HG03196 (cell line): Measurements from ENCODE around the gene NPY5R.

Source experiments
- ATAC-seq: cut with Tn5 transposase; IDR thresholded peaks from one replicate; pipeline ENCODE4 v1.9.1; 2021; ENCODE audit not compliant: unreplicated experiment

Gene NPY5R

DNA sequence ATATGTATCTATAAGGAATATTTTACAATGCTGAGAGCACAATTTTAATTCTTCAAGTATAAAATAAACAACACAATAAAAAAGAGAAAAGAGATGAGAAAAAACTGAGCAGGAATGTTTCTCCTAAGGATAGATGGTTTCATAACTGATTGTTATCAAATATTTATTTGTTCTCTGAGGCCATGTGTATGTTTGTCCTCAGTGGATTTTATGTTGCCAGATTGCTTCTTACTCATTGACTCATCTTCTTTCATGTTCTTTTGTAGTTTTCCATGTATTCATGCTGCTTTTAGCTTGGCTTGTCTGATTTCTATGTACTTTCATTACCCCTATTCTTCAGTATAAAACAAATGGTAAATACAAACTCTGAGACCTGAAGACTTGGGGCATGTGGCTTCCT is 41.2 kb downstream of the NPY5R start:
- ATAC-seq, result no peak

DNA sequence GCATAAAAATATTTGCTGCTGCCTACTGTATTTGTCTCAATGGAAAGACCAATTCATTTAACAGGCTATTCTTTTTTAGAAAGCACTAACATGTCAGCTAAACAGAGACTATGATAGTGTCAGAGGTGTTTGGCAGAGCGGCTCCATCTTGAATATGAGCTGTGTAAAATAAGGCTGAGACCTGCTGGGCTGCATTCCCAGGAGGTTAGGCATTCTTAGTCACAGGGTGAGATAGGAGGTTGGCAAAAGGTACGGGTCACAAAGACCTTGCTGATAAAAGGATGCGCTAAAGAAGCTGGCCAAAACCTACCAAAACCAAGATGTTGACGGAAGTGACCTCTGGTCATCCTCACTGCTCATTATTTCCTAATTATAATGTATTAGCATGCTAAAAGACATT is 41.8 kb downstream of the NPY5R start:
- no peak for ATAC-seq

DNA sequence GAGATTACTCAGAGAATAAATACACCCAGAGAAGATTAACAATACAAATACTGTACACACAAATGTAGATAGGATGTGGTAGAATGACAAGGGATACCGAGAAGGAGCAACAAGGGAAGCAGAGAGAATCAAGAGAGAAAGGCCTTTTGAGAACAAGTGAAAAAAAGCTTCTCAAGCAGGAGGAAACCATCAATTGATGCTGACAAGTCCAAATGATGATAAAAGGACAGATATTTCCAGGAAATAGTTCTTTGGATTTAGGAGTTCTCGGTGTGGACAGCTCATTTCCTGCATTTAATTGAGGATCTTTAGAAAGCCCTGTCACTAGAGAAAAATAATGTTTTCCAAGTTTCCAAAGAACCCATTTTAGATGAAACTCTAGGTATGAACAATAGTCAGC is 48.1 kb downstream of the NPY5R start:
- no peak for ATAC-seq

DNA sequence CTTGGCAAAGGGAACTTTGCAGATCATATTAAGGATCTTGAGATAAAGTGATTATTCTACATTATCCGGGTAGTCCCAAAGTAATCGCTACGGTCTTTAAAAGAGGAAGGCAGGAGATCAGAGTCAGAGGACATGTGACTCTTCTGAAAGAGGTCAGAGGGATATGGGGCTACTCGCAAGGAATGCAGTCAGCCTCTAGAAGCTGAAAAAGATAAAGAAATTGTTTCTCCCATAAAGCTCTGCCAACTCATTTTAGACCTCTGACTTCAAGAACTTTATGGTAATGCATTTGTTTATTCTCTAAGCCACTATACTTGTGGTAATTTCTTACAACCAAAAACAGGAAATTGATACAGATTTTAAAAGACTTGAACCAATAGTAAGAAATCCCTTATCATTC is 48.6 kb downstream of the NPY5R start:
- ATAC-seq, result no peak

DNA sequence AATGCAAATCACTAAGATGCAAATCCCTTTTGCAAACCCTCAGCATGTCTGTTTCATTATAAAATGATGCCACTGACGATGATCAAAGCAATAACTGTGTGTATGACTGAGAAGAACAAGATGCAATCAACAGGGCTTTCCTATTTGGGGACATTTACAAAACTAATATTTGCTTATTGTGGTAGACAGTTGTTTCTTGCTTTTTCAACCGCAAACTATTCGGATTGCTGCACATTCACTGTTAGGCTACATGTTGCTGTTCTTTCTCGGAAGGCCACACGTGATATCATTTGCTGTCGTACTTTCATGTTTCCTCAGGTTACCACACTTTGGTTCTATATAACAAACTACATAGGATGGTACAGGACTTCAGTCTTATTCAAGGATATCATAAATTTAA is 49.8 kb downstream of the NPY5R start:
- ATAC-seq, result no peak

DNA sequence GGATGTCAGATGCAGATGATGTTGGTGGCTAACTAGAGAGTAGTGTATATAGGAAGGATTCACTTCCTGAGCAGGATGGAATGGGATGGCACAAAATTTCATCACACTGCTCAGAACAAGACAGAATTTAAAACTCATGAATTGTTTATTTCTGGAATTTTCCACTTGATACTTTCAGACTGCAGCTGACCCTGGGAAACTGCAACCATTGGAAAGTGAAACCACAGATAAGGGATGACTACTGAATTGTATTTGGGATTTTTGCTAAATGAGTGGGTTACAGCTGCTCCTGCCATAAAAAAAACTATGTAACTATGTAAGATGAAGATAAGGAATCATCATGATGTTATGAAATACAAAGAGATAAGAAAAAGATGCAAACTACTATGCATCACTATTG is 51.4 kb downstream of the NPY5R start:
- ATAC-seq, result no peak

DNA sequence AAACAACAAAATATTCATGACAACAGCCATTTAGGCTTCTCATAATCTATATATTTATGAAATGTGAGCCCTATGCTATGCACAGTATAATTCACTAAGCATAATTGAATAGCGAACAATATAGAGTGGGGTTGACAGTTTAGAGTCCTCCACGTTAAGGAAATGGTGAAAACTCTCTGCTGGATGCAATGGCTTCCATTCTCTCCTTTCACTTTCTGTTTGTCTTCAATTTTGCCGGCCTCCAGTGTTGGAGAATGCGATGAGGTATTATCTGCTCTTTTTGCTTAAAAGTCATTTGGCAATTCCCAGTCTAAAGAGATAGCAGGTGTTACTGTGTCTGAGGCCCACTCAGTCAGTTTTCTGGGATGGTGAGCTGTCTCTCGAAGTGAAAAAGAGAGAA is 52.1 kb downstream of the NPY5R start:
- ATAC-seq, result no peak

DNA sequence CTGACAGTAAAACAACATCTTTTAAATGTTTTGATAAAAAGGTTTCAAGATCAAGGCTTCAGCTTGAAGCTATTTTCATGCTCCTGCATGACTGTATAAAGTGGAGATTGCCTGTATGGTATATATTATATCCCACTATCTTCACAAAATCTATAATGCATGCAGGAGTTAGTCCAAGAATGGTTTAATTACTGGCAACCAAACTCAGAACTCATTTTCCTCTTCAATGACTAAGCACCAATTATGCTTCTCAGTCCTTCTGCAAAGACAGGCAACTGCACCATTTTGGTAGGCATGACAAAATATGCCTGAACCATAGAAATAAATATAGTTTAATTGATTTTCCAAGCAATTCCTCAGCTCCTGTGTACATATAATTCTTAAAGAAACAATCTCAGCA is 54.5 kb downstream of the NPY5R start:
- ATAC-seq, result no peak

DNA sequence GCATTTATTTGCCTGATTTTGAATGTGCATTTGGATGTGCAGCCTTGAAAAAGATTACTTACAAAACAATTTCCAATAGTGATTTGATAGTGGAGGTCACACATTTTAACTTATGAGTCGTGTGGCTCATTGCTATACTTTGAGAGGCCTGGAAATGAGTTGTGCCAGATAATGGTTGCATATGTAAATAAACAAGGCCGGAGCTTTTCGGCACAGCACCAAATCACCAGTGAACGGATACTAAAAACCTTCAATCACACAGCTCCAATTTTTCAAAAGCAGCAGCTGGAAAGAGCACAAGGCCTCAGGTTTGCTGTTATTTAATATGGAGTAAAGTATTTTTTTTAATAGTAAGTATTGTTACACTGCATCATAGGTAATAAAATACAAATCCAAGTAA is 57.2 kb downstream of the NPY5R start:
- no peak for ATAC-seq
